ENCODE results near the gene FAM53B. TPM values are rescaled to one million over a fixed set of nuclear protein-coding genes. Genes with fewer than 3 reads are reported as not detected.

FAM53B gene
- total RNA-seq, 1 donor from 2014 or later, result 48.0 TPM

DNA sequence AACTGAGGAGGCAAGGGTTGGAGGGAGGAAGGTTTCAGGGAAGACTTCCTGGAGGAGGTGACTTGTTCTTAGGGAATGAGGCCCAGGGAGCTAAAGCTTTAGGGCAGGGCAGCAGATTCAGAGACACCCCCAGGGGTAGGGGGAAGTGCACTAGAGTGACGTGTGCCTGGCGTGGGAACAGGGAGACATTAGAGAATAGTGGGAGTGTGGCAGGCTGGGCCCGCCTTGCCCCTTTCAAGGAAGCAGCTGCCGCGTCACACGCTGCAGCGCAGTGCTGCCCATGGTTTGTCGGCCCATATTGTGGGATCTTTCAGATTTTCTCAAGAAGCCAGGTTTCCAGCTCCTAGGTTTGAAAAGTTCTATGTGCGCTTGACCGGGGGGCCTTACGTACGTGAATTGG lies 143.2 kb downstream of the FAM53B start:
- intact Hi-C loops (cut with DNase I), result no loop called here
- no peak for ATAC-seq
- DNase-seq (ENCODE audit: low spot score), result no peak

DNA sequence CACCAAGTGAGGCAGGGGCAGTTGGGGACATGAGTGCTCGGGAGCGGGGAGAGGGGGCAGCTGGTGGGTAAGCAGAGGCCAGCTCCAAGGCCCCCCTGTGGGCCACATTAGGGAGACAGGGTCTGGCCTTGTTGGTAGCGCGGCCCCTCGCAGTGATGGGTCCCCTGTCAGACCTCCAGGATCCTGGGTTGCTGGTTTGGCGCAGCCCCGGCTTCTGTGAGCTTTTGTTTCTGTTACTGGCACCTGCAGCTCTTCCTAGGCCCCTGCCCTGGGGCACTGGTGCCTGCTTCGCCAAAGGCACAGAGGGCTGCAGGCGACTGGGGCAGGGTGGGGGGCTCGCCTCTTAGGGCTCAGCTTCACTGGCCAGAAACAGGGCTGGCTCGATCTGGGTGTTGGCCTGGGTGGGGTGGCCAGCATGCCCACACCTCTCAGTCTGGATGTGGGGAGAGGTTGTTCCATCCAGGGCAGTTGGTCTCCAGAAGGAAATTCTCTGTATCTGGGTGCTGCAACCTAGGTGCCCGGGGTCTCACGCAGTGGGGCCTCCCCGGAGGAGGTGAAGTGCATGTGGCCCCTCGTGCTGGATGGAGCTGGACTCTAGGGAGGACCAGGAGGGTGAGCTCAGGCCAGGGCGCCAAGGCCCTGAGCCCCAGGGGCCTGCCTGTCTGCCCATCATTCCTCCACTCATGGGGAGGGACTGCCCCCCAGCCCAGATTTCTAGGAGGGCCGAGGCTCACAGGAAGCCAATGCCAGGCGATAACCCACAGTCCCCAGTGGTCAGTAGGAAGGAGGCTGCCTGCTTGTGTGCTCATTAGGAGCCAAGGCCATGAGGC lies 143.9 kb downstream of the FAM53B start:
- no peak for ATAC-seq
- intact Hi-C loops (cut with DNase I), result no loop called here
- DNase-seq (ENCODE audit: low spot score), result no peak

DNA sequence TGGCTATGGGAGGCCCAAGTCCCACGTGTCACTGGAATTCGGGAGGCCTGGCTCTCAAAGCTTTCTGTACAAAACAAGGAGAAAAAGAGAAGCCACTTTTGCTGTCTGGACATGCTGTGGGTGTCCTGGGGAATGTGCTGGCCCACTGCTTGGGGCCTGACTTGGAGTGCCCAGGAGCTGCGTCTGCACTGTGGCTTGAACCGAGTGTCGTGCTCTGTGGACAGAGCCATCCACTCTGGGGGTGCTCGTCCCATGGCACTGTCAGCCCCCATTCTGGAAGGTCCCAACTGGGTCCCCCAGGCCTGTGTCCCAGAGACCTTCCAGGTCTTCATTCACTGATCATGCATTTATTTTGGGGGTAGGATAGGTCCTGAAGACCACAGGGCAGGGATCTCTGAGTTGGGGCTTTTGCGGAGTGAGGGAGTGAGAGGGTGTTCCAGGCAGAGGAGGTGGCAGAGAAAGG lies 144.6 kb downstream of the FAM53B start:
- intact Hi-C loops (cut with DNase I), result no loop called here
- no peak for DNase-seq (ENCODE audit: low spot score)
- peak; percentile 27 for ATAC-seq

DNA sequence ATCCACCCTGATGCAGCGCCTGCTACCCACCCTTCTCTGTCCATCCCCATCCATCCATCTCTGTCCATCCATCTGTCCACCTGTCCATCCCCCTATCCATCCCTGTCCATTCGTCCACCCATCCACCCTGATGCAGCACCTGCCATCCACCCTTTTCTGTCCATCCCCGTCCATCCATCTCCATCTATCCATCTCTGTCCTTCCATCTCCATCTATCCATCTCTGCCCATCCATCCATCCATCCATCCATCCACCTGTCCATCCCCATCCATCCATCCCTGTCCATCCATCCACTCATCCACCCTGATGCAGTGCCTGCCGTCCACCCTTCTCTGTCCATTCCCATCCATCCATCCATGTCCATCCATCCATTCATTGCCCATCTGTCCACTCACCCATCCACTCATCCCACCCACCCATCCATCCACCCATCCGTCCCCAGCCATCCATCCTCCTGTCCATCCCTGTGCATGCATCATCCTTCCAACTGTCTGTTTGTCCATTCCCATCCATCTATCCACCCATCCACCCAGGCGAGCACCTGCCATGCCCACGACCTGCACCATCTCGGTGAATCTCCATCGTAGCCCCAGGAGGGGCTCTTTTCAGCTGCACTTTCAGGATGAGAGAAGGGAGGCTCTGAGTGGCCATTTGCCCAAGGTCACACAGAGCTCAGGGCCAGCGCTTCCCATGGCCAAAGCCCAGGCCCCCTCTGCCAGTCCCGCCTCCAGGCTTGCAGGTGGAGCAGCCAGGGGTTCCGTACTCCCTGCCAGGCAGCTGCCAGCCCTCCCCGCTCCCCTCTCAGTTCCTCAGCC lies 145.2 kb downstream of the FAM53B start:
- ATAC-seq (peak; percentile 8), DNase-seq (ENCODE audit: low spot score) (no peak)
- intact Hi-C loops (cut with DNase I), result no loop called here

DNA sequence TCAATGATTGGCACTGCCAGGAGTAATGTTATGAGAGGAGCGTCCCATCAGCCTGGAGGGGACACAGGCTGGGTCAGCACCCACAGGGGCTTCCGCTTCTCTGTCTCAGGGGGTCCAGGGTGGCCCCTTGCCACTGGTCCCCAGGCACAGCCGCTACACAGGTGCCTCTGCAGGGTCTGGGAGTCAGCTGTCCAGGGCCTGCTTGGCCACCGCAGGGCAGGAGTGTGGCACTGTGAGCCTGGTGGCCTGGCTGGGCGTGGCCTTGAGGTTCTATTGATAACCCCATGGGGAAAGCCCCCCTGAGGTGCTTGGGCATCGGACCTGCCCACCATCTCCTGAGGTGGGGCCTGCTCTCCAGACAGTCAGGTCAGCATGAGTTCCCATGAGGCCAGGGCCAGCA lies 146.0 kb downstream of the FAM53B start:
- DNase-seq (ENCODE audit: low spot score), result no peak
- intact Hi-C loops (cut with DNase I), result no loop called here
- ATAC-seq, result no peak

DNA sequence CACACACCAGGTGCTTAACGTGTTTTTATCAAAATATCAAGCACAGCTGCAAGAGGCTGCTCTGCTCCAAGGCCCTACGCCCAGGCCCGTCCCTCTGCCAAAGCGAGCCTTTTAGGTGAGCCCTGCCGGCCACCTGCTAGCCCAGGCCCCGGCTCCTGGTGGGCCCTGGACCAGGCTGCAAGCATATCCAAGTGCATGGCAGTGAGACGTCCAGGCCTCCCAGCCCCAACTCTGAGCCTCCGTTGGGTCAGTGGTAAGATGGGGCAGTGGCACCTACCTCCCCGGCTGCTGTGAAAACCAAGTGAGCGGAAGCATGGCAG lies 146.4 kb downstream of the FAM53B start:
- DNase-seq (ENCODE audit: low spot score) (no peak), ATAC-seq (no peak)
- intact Hi-C loops (cut with DNase I), result no loop called here

DNA sequence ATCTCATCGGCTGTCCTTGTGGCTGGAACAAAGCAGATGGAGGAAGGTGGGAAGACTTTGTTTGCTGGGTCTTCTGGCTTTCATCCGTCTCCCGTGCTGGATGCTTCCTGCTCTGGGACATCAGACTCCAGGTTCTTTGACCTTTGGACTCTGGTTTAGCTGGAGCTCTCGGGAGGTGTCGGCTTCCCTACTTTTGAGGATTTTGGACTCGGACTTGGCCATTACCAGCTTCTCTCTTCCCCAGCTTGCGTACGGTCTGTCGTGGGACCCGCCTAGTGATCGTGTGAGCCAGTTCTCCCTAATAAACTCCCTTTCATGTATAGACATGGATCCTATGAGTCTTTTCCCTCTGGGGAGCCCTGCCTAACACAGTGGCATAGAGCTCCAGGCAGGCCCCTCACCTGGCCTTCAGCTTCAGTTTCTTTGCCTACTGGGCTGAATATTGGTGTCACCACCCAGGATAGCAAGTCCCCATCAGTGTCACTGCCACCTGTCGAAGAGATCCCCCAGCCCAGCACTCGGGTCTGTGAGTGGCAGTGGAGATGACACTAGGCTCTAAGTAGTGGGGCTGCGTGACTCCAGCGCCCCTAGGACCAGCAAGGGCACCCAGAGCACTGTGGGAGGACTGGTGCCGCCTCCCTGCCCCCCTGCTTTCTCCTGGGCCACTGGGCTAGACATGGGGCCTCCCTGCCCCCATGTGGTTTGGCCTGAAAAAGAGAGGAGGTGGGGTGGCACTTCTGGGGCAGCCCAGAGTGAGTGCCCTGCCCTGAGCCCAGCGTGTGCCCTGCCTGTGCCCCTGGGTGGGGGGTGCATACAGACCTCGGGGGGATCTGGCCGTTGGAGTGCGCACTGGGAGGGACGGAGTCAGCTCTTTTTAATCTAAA lies 147.0 kb downstream of the FAM53B start:
- ATAC-seq (no peak), DNase-seq (ENCODE audit: low spot score) (no peak)
- intact Hi-C loops (cut with DNase I), result no loop called here

DNA sequence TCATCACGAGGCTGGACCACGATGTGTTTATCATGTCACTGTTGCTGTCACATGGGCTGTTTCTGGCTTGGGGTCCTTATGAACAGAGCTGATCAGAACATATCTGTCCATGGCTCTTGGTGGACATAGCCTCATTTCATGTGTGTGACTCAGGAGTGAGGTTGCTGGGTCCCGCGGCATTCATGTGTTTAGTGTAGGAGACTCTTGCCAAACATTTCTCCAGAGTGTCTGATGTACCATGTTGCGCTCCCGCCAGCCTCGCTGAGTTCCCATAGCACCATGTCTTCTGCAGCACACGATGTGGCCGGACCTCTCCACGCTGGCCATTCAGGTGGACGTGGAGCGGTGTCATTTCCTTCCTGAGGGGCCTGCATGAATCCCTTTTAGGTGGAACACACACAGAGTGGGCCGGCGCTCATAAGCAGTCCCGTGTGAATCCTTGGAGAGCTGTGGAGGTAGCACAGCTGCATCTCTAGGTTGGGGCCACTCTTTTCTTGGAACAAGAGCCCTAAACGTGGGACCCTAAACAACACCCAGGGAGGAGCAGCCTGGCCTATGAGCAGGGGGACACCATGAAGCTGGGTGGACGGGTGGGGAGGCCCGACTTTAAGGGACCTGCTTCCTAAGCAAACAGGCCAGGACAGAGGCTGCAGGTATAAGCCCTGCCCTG lies 147.9 kb downstream of the FAM53B start:
- ATAC-seq, result no peak
- intact Hi-C loops (cut with DNase I), result no loop called here
- DNase-seq (ENCODE audit: low spot score), result no peak

DNA sequence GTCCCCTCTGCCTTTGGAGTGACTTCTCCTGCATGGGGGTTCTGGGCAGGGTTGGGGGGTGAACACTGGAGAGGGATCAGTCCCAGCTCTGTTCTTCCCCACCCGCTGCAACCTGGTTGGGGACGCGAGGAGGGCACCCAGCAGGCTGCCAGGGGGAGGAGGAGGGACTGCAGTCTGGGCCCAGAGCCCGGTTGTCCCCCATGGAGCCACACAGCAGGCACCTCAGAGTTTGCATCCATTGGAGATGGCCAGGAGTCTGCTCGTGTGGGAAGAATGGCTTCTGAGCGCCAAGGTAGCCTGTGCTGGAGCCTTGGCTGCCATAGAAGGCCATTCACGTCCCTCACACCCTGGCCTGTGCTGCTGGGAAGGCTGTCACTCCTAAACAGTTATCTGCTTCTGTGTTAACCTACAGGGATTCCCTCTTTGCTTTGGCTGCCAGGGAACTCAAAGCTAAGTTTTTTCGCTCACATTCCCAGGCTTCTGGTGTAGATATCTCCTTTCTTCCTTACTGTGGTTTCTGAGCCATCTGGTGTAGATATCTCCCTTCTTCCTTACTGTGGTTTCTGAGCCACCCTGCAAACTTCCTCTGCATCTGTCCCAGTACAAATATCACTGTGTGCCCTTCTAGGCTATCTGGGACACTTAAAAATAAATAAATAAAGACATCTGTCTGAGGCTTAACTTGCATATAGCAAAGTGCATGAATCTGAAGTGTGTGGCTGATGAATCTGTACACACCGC lies 148.9 kb downstream of the FAM53B start:
- DNase-seq (ENCODE audit: low spot score) (no peak), ATAC-seq (no peak)
- intact Hi-C loops (cut with DNase I), result no loop called here

DNA sequence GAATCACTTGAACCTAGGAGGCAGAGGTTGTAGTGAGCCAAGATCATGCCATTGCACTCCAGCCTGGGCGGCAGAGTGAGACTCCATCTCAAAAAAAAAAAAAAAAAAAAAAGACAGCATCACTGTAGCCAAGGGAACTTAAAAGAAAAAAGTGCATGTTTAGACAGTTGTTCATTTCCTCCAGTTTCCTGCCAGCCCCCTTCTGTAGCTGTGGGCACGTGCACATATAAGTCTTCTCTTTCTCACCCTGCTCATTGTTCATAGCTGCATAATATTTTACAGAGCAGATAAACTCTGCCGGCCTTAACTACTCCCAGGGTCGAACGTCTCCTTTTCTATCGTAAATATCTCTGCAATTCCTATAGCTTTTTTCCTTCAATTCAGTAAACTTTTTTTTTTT lies 149.9 kb downstream of the FAM53B start:
- ATAC-seq (no peak), DNase-seq (ENCODE audit: low spot score) (no peak)
- intact Hi-C loops (cut with DNase I), result no loop called here

DNA sequence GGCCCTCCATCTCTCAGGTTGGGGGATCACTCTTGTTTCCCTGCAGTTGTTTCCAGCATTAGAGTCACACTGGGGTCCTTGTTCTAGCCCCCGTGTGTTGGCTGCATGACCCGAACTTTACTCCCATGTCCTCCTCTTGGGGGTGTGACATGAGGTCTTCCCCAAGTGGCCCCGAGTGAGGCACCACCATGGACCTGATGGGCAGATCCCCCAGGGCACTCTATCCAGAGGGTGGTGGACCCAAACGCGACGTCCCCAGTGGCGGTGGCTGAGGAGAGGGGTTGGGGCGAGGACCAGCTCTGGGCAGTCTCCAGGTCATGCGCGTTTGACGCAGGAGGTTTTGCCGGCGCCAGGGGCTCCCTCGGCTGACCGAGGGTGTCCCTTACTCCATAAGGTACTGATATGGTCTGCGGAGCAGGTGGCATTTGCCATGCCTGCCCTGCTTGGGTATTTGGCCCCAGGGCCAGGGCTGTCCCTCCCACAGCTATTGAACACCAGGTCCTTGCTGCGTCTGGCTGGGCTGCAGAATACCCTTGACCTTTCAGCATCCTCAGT lies 150.7 kb downstream of the FAM53B start:
- intact Hi-C loops (cut with DNase I), result no loop called here
- no peak for DNase-seq (ENCODE audit: low spot score)
- ATAC-seq, result no peak

DNA sequence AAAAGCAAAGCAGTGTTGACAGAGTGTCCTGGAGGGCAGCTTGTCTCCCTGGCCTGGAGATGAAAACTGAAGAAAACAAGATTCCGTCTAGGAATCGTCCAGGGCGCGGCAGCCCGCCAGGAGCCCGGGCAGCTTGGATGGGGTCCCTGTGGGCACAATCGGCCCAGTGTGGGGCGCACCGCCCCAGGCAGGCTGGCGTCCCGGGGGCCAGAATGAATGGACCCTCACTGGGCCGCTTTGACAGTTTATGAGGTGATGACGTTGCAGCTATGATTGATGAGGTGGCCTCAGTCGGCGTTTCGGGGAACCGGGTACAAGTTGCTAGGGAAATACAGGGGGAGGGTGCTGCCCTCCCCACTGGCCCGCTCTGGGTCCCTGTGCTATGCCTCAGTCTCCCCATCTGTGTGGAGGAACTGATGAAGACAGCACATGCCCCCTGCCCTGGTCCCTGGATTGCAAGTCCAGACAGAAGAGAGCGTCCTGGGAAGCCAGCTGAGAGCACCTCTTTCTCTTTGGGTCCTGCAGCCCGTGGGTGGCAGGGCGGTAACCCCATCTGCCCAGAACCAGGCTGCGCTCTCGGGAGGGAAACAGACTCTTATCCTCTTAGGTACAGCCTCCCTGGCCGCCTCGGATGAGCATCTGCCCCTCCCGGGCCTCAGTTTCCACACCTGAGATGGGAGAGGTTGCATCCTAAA lies 151.3 kb downstream of the FAM53B start:
- intact Hi-C loops (cut with DNase I), result no loop called here
- DNase-seq (ENCODE audit: low spot score) (no peak), ATAC-seq (no peak)

DNA sequence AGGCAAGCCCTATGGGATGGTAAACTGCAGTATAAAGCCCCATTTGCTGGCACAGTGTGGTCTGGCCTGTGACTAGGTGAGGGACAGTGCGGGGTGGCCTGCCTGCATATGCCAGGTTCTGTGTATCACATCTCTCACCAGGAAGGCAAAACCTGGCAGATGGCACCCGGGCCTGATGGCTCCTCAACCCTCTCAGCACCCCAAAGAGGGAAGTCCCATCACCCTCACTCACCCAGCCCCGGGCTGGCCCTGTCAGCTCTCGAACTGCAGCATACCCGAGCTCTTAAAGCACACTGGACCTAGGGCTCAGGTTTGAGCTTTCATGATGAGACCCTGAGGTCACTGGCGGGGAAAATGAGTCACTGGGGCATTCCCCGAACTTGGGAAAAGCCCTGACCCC lies 152.1 kb downstream of the FAM53B start:
- intact Hi-C loops (cut with DNase I), result no loop called here
- ATAC-seq (no peak), DNase-seq (ENCODE audit: low spot score) (no peak)

DNA sequence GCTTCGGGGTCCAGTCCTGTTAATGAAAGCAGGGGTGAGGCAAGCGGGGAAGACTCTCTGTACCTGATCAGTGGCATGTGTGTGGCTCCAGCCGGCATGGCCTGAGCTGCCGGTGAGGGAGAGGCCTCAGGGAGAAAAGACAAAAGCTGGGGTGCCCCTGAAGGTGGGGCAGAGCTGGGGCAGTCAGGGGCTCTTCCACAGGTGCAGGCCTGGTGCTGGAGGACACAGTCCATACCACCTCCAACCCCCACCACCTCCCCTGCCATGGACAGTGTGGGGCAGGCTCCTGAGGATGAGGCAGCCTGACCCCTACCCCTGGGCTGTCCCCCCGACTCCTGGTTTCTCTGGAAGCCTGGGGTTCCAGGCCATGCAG lies 153.1 kb downstream of the FAM53B start:
- DNase-seq (ENCODE audit: low spot score), result no peak
- intact Hi-C loops (cut with DNase I), result no loop called here
- no peak for ATAC-seq

DNA sequence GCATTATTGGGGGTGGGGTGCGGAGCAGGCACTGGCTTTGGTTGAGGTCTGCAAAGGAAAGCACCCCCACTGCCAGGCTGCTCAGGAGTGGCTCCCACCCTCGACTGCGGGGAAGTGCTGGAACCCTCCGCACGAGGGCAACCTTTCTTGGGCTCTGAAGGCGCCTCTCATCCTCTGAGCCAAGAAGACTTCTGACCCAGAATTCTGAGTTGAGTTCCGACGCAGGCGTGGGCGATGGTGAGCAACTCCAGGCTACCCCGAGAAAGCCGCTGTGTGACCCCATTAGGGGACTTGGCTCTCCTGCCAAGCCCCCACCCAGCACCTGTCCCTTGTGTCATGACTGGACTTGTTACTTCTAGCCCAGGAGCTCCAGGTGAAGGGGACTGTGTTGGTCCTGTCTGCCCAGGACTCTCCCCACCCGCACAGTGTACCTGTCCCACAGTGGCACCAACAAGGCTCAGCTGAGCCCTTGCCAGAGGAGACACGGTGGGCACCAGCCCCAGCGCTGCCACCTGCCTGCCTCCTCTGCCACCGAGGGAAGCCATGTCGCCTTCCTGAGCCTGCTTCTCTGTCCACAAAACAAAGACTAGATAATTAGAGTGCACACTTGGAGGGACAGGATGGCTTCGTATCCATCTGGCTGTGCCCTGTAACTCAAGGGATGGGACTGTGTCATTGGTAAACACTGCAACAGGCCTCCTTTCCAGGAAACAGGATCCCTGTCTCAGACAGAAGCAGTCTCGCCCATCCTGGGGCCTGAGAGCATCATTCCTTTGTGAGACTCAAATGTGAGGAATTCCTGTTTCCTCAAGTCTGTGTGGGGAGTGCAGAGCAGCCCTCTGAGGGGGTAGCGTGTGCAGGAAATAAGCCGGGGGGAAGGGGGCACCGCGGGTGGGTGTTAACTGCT lies 153.7 kb downstream of the FAM53B start:
- ATAC-seq (peak; percentile 23), DNase-seq (ENCODE audit: low spot score) (no peak)
- intact Hi-C loops (cut with DNase I), result no loop called here

DNA sequence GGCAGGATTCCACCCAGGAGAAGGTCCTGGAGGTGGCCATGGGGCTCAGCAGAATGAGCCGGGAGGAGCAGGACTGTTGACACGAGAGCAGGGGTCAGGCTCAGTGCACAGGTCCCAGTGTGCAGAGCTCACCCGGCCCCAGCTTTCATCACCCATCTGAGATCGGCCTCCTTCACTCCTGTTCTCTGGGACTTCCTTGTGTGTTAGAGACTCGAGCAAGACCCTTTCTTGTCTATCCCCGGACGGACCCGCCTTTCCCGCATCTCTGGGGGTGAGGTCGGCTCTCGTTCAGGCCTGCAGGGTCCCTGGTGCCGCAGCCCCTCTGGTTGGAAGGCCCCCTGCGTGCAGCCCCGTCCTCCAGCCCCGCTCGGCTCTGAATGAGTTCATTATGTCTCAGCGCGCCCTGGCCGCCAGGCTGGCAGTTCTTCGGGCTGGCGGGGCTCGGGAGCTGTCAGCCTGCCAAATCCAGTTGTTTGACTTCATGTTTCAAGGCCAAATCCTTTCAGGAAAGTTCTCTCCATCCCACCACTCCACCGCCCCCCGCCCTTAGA lies 154.6 kb downstream of the FAM53B start:
- ATAC-seq, result peak; percentile 56
- intact Hi-C loops (cut with DNase I), result no loop called here

More for the DNA sequence above, 154.6 kb downstream of the FAM53B start:
- no peak for DNase-seq (ENCODE audit: low spot score)
